ENCODE results near the gene MAFG. TPM values are rescaled to one million over a fixed set of nuclear protein-coding genes. Genes with fewer than 3 reads are reported as not detected.

The MAFG gene
- total RNA-seq, 2 donors from 2014 or later, result 16.0 to 20.4 TPM

DNA sequence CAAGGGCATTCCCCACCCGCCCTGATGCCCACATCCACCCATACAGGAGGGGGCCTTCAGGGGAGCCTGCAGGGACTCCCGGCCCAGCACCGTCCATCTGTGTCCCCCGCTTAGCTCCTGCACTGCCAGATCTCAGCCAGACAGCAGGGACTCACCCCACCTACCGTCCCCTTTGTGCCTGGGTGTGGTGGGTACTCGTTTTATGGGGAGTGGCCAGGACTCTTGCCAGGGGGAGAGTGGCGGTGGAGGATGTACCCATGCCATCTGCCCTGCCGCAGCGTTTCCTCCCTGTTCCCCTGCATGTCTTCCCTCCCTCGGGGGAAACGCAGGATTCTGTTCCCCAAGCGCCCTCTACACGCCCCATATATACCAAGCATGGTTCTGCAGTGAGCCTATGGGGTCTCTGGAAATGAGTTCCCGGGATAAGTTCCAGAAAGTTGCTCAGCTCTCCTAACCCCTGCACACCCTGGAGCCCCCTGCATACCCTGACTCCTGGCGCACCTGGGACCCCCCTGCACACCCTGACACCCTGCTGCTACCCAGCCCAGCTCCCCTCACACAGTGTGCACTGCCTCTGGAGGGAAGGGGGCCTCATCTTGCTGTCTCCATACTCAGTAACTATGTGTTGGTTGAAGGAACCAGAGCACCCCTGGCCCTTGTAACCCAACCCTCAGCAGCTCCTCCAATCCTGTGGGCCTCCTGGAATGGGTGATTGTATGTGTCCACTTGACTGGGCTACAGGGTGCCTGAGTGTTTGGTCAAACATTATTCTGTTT, 4.2 kb upstream of the MAFG start:
- H3K27me3 ChIP-seq, result peaks cover 9% of the 10 kb centered on the region
- intact Hi-C loops (cut with DNase I), result no loop called here
- no peak overlapping the region for H3K27ac ChIP-seq
- no peaks in the 10 kb centered on the region for H3K9me3 ChIP-seq
- TF ChIP-seq, protein P1, sequence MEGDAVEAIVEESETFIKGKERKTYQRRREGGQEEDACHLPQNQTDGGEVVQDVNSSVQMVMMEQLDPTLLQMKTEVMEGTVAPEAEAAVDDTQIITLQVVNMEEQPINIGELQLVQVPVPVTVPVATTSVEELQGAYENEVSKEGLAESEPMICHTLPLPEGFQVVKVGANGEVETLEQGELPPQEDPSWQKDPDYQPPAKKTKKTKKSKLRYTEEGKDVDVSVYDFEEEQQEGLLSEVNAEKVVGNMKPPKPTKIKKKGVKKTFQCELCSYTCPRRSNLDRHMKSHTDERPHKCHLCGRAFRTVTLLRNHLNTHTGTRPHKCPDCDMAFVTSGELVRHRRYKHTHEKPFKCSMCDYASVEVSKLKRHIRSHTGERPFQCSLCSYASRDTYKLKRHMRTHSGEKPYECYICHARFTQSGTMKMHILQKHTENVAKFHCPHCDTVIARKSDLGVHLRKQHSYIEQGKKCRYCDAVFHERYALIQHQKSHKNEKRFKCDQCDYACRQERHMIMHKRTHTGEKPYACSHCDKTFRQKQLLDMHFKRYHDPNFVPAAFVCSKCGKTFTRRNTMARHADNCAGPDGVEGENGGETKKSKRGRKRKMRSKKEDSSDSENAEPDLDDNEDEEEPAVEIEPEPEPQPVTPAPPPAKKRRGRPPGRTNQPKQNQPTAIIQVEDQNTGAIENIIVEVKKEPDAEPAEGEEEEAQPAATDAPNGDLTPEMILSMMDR (IDR thresholded peaks at IDR 0.05), result no peak
- no peak overlapping the region for H3K4me3 ChIP-seq
- no peaks in the 10 kb centered on the region for H3K36me3 ChIP-seq
- DNase-seq, result no peak
- H3K9ac ChIP-seq (ENCODE audit: low read depth in 2 of 2, low read length in 2 of 2), result no peak overlapping the region
- H3K4me1 ChIP-seq, result peaks cover 6% of the 10 kb centered on the region

DNA sequence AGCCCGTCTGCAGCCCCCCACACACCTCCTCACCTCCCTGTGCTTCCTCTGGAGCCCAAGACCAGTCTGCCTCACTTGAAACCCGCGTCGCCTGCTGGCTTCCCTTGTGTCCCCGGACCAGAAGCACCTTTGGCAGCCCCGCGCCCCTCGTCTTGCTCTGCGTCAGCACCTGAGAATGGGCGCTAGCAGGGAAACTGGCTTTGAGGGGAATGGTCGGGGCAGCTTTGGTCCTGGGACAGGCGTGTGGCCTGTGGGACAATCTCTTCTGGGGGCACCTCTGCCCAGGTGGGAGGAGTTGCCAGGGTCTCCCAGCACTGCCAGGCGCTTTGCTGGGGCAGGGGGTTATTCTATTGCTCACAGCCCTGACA, 3.6 kb upstream of the MAFG start:
- Histone ChIP-seq H3K9me3 (no peaks in the 10 kb centered on the region), H3K4me1 (peaks cover 6% of the 10 kb centered on the region), H3K4me3 (no peak overlapping the region), H3K27me3 (peaks cover 9% of the 10 kb centered on the region), H3K9ac (ENCODE audit: low read depth in 2 of 2, low read length in 2 of 2) (no peak overlapping the region), H3K27ac (no peak overlapping the region), H3K36me3 (no peaks in the 10 kb centered on the region)
- DNase-seq, result no peak
- intact Hi-C loops (cut with DNase I), result no loop called here
- TF ChIP-seq, protein P1 (IDR thresholded peaks at IDR 0.05), result no peak

DNA sequence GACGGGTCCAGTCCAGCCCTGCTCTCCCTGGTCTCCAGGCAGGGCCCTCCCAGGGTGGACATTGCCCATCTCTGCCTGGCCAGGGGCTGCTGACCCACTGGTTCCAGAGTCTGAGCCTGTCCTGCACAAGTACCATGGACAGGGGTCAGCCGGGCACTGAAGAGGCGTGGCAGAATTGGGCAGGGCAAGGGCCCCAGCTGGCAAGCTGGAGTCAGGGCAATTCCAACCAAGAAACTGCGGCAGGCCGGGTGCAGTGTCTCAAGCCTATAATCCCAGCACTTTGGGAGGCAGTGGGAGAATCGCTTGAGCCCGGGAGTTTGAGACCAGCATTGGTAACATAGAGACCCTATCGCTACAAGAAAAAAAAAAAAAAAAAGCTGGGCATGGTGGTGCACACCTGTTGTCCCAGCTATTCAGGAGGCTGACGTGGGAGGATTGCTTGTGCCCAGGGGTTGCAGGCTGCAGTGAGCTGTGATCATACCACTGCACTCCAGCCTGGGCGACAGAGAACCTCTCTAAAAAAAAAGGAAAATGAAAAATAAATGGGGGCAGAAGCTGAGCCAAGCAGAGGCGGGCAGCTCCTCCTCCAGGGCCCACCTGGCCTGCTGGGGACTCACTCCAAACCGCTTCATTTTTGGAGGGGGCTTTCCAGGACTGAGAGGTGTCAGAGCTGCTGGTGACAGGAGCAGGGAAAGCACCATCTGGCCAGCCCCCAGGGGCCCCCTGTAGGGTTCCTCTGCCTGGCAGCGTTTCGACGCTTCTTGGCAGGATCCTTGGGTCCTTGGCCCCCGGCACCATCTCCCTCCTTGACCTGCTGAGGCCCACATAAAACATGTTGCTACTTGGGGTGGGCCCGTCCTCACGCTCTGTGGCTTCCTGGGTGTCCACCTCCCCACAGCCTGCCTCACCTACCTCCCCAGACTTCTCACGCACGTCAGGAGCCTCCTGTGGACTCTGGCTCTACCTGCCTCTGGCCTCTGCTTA, 2.9 kb upstream of the MAFG start:
- intact Hi-C loops (cut with DNase I), result no loop called here

DNA sequence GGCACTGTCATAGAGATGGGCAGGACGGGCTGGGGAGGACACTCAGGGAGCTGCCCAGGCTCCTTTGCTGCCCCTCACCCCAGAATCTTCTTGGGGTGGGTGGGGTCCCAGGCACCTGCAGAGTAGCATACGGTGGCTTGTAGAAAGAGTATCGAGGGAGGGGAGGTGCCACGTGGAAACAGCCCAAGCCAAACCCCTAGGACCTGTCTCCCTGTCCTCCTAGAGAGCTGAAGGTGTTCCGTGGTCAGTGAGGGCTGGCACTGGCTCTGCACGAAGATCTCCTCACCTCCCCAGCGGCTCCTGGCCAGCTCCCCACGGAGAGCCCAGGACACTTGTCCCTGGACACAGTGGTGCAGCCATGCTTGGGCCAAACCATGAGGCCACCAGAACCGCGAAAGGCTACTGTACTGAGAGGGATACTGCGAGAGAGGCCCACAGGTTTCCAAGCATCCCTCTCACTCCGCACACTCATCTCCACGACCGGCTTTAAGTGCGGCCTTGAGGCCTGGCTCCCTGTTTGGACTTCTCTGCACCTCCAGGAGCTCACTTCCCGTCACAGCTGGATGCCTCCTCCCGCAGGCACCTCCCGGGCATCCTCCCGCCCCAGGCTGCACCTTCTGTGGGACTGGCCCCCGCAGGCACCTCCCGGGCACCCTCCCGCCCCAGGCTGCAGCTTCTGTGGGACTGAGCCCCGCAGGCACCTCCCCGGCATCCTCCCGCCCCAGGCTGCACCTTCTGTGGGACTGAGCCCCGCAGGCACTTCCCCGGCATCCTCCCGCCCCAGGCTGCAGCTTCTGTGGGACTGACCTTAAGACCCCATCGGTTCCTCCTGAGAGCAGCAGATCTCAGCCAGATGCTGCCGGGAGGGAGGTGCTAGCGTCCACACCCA, 2.0 kb upstream of the MAFG start:
- intact Hi-C loops (cut with DNase I), result no loop called here
- no peaks in the 10 kb centered on the region for H3K36me3 ChIP-seq
- H3K9ac ChIP-seq (ENCODE audit: low read depth in 2 of 2, low read length in 2 of 2), result no peak overlapping the region
- H3K9me3 ChIP-seq, result no peaks in the 10 kb centered on the region
- H3K4me3 ChIP-seq, result no peak overlapping the region
- DNase-seq, result no peak
- no peak overlapping the region for H3K27ac ChIP-seq
- H3K27me3 ChIP-seq, result peaks cover 9% of the 10 kb centered on the region
- H3K4me1 ChIP-seq, result peaks cover 13% of the 10 kb centered on the region
- TF ChIP-seq, protein P1 (IDR thresholded peaks at IDR 0.05), result no peak

More for the DNA sequence above, 2.9 kb upstream of the MAFG start:
- Histone ChIP-seq H3K4me3 (no peak overlapping the region), H3K9me3 (no peaks in the 10 kb centered on the region), H3K4me1 (peaks cover 6% of the 10 kb centered on the region), H3K9ac (ENCODE audit: low read depth in 2 of 2, low read length in 2 of 2) (no peak overlapping the region), H3K27me3 (peaks cover 9% of the 10 kb centered on the region), H3K36me3 (no peaks in the 10 kb centered on the region), H3K27ac (no peak overlapping the region)
- TF ChIP-seq, protein P1 (IDR thresholded peaks at IDR 0.05), result no peak
- peak; percentile 51 for DNase-seq
